ENCODE data around the gene PRPF8. TPM values are rescaled to one million over a fixed set of nuclear protein-coding genes. Genes with fewer than 3 reads are reported as not detected.

PRPF8 gene
- total and polyA plus RNA-seq, 10 of the 15 experiments (the other 5 are each of a cell fraction or from before 2014, with no cell fraction given) = 77.2 to 337 (median 162) TPM

- no peak for TF ChIP-seq CBX5 (IDR thresholded peaks at IDR 0.05; ENCODE audit: low read depth)
- peak; percentile 72; the same call in 1 of the 2 replicates for TF ChIP-seq E2F4 (IDR thresholded peaks at IDR 0.05; ENCODE audit: low read depth, low read length)
- TF ChIP-seq EZH2 (IDR thresholded peaks at IDR 0.05; ENCODE audit: borderline replicate concordance, control insufficient read depth, low read depth, low read length) = no peak
- TF ChIP-seq ZSCAN29 (IDR thresholded peaks at IDR 0.05) = no peak
- no peak for TF ChIP-seq ZBTB11 (CRISPR knock-in tag; IDR thresholded peaks at IDR 0.05)
- no peak for TF ChIP-seq IRF4 (IDR thresholded peaks at IDR 0.05; ENCODE audit: low read depth, low read length)
- peak; percentile 64 for TF ChIP-seq USF1 (IDR thresholded peaks at IDR 0.05; ENCODE audit: borderline replicate concordance, extremely low read length, insufficient read depth, low read depth, low read length)
- peak; percentile 17 to 39; a peak in 2 of 4 replicates for TF ChIP-seq SRF (IDR thresholded peaks at IDR 0.05; ENCODE audit: low read depth in 2 of 2, low read length in 2 of 2)
- TF ChIP-seq CTCF (IDR thresholded peaks at IDR 0.05 in 2 of 3, conservative IDR thresholded peaks at IDR 0.05 in 1 of 3; ENCODE audit: control insufficient read depth in 2 of 3, extremely low read depth in 1 of 3, insufficient read depth in 1 of 3, low read depth in 3 of 3, low read length in 3 of 3) = no peak; a peak in 1 of 6 replicates
- no peak for TF ChIP-seq SPI1 (IDR thresholded peaks at IDR 0.05; ENCODE audit: borderline replicate concordance, insufficient read depth, low read depth, low read length)
- peak; percentile 81; the same call in 1 of the 3 replicates for TF ChIP-seq POU2F2 (IDR thresholded peaks at IDR 0.05; ENCODE audit: borderline replicate concordance, low read depth, low read length)
- no peak for TF ChIP-seq ZNF274 (IDR thresholded peaks at IDR 0.05; ENCODE audit: insufficient read depth, insufficient read length)
- TF ChIP-seq USF2 (IDR thresholded peaks at IDR 0.05; ENCODE audit: borderline replicate concordance, low read depth, low read length) = peak; percentile 44; the same call in 1 of the 2 replicates
- no peak for TF ChIP-seq E2F8 (IDR thresholded peaks at IDR 0.05; ENCODE audit: low read depth, partially characterized antibody)
- no peak for TF ChIP-seq YBX1 (IDR thresholded peaks at IDR 0.05)
- TF ChIP-seq SMAD1 (IDR thresholded peaks at IDR 0.05; ENCODE audit: low read depth, partially characterized antibody) = peak; percentile 74
These were observed 31.6 kb upstream of the PRPF8 start (continued) for GRCh38 chr17:1716076-1716911.
